K562 (cell line): ENCODE results near the gene NANS. TPM values are rescaled to one million over a fixed set of nuclear protein-coding genes. Genes with fewer than 3 reads are reported as not detected.
A peak's percentile ranks its signal among the peaks of the same experiment; 100 is the strongest.

Experiments used
- C11orf30 ChIP-seq: fragments of 450-650 bp; IDR thresholded peaks from 2 replicates; pipeline ENCODE4 v1.6.1; 2016; ENCODE audit warnings: low read depth, mild to moderate bottlenecking
- DACH1 ChIP-seq: fragments of 450-650 bp; IDR thresholded peaks from 2 replicates; pipeline ENCODE4 v1.6.1; 2018; ENCODE audit not compliant: partially characterized antibody
- FOXA3 ChIP-seq, 2 experiments: fragments of 450-650 bp in 1 of 2; sonication (generic) in 1 of 2; formaldehyde crosslinking; IDR thresholded peaks in 1 of 2; conservative IDR thresholded peaks in 1 of 2; 2 replicates each; pipeline versions ENCODE4 v1.4.0 to v1.8.0; 2020 to 2022; ENCODE audit warnings: mild to moderate bottlenecking in 2 of 2, missing genetic modification reagents in 1 of 2
- HNRNPLL ChIP-seq: fragments of 200-400 bp; formaldehyde crosslinking; IDR thresholded peaks from 2 replicates; pipeline ENCODE4 v1.6.1; 2017; ENCODE audit warnings: low read length, low read depth, mild to moderate bottlenecking; ENCODE audit not compliant: poor library complexity, severe bottlenecking
- MCM3 ChIP-seq: fragments of 450-650 bp; IDR thresholded peaks from 2 replicates; pipeline ENCODE4 v1.6.1; 2016
- NELFE ChIP-seq: IDR thresholded peaks from 2 replicates; pipeline ENCODE4 v1.6.1; 2011; ENCODE audit warnings: mild to moderate bottlenecking; ENCODE audit not compliant: insufficient read depth, insufficient read length
- NUFIP1 ChIP-seq: fragments of 450-650 bp; IDR thresholded peaks from 2 replicates; pipeline ENCODE4 v1.6.1; 2018; ENCODE audit not compliant: partially characterized antibody
- PPARD ChIP-seq: fragments of 250-450 bp; sonication (Bioruptor Pico); IDR thresholded peaks from 2 replicates; pipeline ENCODE4 v1.8.0; 2022; ENCODE audit warnings: inconsistent platforms, mild to moderate bottlenecking, moderate library complexity
- SMARCC2 ChIP-seq: fragments of 450-650 bp; IDR thresholded peaks from 2 replicates; pipeline ENCODE4 v1.6.1; 2017; ENCODE audit warnings: antibody characterized with exemption, moderate library complexity, mild to moderate bottlenecking, low read depth
- ZC3H11A ChIP-seq: IDR thresholded peaks from 2 replicates; pipeline ENCODE4 v1.6.1; 2012; ENCODE audit warnings: low read depth, low read length, improper control_type of control experiment
- ZMIZ1 ChIP-seq, 2 experiments: fragments of 150-350 bp in 1 of 2; IDR thresholded peaks; 2 replicates each; pipeline ENCODE4 v1.6.1; 2012 to 2016; ENCODE audit warnings: low read depth in 2 of 2, low read length in 2 of 2, mild to moderate bottlenecking in 1 of 2, moderate library complexity in 1 of 2
- ZNF57 ChIP-seq: fragments of 450-650 bp; formaldehyde crosslinking; IDR thresholded peaks from 2 replicates; pipeline ENCODE4 v1.4.0; 2020; ENCODE audit warnings: mild to moderate bottlenecking, moderate library complexity
- ZNF592 ChIP-seq: fragments of 450-650 bp; IDR thresholded peaks from 2 replicates; pipeline ENCODE4 v1.6.1; 2017; ENCODE audit warnings: antibody characterized with exemption, mild to moderate bottlenecking
- polyA plus RNA-seq, 8 experiments: library from polyadenylated mRNA; depleted of rRNA in 4 of 8; stranded (reverse) in 5 of 8; unstranded in 3 of 8; fragments of >200 nt; fragmentation: Nextera tagmentation in 2 of 8; fragmentation: Illumina TruSeq in 1 of 8; extraction: Ambion mirVana in 2 of 8; extraction: Trizol in 1 of 8; gene quantifications; 2 replicates each; pipeline versions ENCODE4 v1.2.1 to v1.2.3, GENCODE V29; 2011 to 2014; ENCODE audit warnings: inconsistent platforms in 1 of 8, missing spikeins in 1 of 8
- total RNA-seq, 7 experiments: library from RNA; depleted of rRNA in 6 of 7; stranded (reverse); fragments of >200 nt in 6 of 7; fragmentation: Illumina TruSeq in 2 of 7; extraction: Trizol in 2 of 7; gene quantifications; 2 replicates each; pipeline versions ENCODE4 v1.2.1 to v1.2.3, GENCODE V29; 2011 to 2021; ENCODE audit warnings: low replicate concordance in 1 of 7
- TF ChIP-seq, protein P1 (sequence below): fragments of 450-650 bp; IDR thresholded peaks from 2 replicates; pipeline ENCODE4 v1.6.1; 2016; ENCODE audit warnings: antibody characterized with exemption
- TF ChIP-seq, protein P2 (sequence below): fragments of 250-450 bp; sonication (Bioruptor Pico); IDR thresholded peaks from 2 replicates; pipeline ENCODE4 v1.9.0; 2021; ENCODE audit warnings: mild to moderate bottlenecking, inconsistent platforms

NANS gene
- total and polyA plus RNA-seq, 9 of the 15 experiments (the other 6 are each of a cell fraction or from before 2014, with no cell fraction given): 37.1 to 181 (median 137) TPM

DNA sequence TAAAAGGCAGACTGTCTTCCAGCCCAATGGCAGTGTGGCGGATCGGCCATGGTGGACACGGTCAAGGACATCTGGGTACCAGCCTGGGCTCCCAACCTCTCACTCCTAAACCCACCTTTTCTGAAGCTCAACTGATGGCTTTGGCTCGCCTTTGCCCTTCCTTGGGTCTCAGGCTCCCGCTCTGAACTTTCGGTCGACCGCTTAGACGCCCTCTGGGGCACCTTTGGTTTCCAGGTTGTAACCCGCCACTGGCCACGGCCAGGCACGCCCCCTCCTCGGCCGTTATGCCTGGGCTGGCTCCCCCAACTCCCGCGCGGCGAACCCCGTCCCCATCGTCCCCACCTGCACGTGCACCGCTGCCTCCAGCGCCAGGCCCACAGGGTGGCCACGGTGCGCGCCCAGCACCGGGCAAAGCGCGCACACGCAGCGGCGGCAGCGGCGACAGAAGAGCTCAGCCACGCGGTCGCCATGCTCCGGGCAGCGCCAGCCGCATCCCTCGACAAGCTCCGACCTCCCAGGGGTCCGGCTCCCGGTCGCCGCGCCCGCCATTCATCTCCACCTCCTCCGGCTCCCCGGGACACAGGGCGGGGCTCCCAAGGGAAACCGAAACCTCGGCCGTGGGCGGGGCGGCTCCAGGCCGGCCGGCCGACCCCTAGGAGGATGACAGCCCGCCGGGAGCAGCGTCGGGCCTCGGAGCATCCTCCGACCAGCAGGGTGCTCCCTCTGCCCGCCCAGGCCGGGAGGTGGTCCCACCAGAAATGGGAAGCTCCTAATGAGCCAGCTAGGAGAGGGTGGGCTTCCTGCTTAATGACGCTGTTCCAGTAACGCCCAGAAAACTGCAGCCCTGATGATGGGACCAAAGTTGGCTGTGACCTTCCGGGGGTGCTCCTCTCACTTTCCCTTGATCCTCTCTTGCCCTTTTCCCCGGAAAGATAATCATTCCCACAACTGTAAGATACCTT is 62.4 kb downstream of the NANS start, which contains the start of gene TRIM14 (continued):
- TF ChIP-seq, protein P1, sequence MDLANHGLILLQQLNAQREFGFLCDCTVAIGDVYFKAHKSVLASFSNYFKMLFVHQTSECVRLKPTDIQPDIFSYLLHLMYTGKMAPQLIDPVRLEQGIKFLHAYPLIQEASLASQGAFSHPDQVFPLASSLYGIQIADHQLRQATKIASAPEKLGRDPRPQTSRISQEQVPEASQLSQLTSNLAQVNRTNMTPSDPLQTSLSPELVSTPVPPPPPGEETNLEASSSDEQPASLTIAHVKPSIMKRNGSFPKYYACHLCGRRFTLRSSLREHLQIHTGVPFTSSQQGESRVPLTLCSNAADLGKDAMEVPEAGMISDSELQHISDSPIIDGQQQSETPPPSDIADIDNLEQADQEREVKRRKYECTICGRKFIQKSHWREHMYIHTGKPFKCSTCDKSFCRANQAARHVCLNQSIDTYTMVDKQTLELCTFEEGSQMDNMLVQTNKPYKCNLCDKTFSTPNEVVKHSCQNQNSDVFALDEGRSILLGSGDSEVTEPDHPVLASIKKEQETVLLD: no peak
- TF ChIP-seq C11orf30: no peak
- no peak for TF ChIP-seq NELFE
- TF ChIP-seq HNRNPLL: no peak
- no peak for TF ChIP-seq ZNF57
- TF ChIP-seq, protein P2, sequence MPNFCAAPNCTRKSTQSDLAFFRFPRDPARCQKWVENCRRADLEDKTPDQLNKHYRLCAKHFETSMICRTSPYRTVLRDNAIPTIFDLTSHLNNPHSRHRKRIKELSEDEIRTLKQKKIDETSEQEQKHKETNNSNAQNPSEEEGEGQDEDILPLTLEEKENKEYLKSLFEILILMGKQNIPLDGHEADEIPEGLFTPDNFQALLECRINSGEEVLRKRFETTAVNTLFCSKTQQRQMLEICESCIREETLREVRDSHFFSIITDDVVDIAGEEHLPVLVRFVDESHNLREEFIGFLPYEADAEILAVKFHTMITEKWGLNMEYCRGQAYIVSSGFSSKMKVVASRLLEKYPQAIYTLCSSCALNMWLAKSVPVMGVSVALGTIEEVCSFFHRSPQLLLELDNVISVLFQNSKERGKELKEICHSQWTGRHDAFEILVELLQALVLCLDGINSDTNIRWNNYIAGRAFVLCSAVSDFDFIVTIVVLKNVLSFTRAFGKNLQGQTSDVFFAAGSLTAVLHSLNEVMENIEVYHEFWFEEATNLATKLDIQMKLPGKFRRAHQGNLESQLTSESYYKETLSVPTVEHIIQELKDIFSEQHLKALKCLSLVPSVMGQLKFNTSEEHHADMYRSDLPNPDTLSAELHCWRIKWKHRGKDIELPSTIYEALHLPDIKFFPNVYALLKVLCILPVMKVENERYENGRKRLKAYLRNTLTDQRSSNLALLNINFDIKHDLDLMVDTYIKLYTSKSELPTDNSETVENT: 0 out of 2 replicates have a peak, but pooled peaks have one; percentile 5
- peak; percentile 83 for TF ChIP-seq ZNF592
- TF ChIP-seq ZC3H11A: no peak
- no peak for TF ChIP-seq NUFIP1
- no peak for TF ChIP-seq SMARCC2
- TF ChIP-seq MCM3: no peak
- peak in 1 of 2 experiments; percentile 78; a peak in 1 of 4 replicates for TF ChIP-seq FOXA3 (CRISPR knock-in tag; conservative IDR thresholded peaks at IDR 0.05 in 1 of 2, IDR thresholded peaks at IDR 0.05 in 1 of 2)
- TF ChIP-seq DACH1: no peak
- TF ChIP-seq PPARD (CRISPR knock-in tag): no peak
- TF ChIP-seq ZMIZ1 (IDR thresholded peaks at IDR 0.05; ENCODE audit: low read depth in 2 of 2, low read length in 2 of 2): 0 out of 4 replicates have a peak, but pooled peaks of 1 of the 2 experiments have one; percentile 8
